AG20443 (cell line): Measurements from ENCODE around the gene DENND10.
A peak's percentile ranks its signal among the peaks of the same experiment; 100 is the strongest.
"Not testable (repeated sequence)": the region's sequence is repeated elsewhere in the genome, so short reads cannot be mapped to it uniquely, and the experiment has no call there.

Source experiments
- DNase-seq: peaks from one replicate; pipeline ENCODE4 v3.0.0; 2012; ENCODE audit warnings: low spot score, mixed read lengths

Gene DENND10

GRCh38 chr10:119100434-119101238 is 3.3 kb upstream of the DENND10 start:
- DNase-seq = no peak

DNA sequence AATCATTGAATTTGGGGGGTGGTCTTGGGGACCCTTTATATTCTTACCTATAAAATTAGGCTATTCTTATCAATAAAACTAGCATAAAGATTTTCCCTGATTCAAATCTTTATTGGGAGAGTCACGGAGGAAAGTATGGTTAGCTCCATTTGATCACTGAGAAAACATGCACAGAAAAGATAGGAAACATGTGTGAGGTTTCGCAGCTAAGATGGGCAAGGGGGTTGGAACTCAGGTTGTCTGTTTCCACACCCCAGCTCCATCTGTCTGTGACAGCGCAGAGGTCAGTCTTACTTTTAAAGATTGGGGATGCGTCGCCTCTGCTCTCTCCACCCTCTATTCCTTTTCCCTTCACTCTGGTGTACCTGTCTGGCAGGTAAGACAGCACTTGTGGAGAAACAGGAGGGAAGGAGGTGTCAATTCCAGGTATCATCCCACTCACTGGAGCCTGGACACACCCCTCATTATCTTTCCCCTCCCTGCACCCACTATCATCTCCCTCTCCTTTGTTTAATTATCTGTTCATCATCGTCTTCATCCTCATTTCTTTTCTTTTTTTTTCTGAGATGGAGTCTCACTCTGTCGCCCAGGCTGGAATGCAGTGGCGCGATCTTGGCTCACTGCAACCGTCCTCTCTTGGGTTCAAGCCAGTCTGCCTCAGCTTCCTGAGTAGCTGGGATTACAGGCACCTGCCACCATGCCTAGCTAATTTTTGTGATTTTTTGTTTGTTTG is 2.4 kb upstream of the DENND10 start:
- no peak for DNase-seq

DNA sequence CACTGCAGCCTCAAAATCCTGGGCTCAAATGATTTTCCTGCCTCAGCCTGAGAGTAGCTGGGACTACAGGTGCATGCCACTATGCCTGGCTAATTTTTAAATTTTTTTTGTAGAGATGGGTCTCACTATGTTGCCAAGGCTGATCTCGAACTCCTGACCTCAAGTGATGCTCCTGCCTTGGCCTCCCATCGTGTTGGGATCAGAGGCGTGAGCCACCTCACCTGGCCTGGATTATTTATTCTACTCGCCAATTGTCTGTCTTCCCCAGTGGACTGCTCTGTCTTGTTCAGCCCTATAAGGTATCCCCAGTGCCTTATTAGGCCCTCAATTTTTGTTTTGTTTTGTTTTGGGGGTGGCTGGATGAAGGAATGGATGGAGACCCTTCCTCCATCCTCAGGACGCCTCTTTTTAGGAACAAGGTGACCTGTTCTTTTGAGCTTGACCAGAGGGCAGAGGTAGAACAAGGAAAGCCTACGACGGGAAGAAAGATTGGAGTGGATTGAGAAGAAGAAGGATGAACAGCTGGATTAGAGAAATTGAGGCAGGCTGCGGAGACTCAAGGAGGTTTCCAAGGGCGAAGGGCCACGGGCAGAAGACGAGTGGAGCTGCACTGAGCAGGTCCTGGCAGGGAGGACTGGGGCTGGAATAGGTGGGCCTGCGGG is 541 bp upstream of the DENND10 start:
- no peak for DNase-seq

DNA sequence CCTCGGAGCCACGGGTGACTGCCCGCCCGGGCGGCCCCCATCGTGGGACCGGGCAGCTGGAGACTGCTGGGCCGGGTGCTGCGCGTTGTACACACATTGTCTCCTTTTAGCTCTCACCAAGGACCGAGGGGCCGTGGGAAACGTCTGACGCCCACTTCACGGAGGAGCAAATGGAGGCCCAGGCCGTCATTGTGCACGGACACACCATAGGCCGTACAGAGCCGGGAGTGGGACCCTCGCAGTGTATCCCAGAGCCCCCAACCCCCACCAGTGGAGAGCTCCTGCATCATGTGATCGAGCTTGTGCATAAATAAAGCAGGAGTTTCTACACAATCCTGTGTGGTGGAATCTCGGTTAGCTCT is 722 bp downstream of the DENND10 start:
- no peak for DNase-seq

DNA sequence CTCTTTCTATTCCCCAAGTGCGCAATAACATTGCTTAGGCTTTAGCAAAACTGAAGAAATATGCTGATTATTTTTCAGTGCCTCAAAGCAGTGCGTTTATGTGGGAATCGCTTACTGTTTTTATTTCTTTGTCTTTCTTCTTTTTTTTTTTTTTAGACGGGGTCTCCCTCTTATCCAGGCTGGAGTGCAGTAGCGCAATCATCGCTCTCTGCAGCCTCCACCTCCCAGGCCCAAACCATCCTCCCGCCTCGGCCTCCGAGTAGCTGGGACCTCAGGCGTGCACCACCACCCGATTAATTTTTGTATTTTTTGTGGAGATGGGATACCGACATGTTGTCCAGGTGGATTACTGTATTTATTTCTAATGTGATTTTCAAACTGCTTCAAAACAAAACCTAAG is 1.2 kb downstream of the DENND10 start:
- no peak for DNase-seq

GRCh38 chr10:119105899-119106298 is 2.0 kb downstream of the DENND10 start:
- not testable (repeated sequence) for DNase-seq

GRCh38 chr10:119107106-119107505 is 3.2 kb downstream of the DENND10 start:
- not testable (repeated sequence) for DNase-seq

- not testable (repeated sequence) for DNase-seq
These were observed 3.9 kb downstream of the DENND10 start for GRCh38 chr10:119107771-119108170.

- DNase-seq = peak; percentile 56
These were observed 8.1 kb downstream of the DENND10 start for GRCh38 chr10:119112056-119112455.

- DNase-seq = peak; percentile 90
These were observed 10.1 kb downstream of the DENND10 start for GRCh38 chr10:119113751-119114732.

GRCh38 chr10:119115926-119116325 is 12.0 kb downstream of the DENND10 start:
- no peak for DNase-seq

GRCh38 chr10:119116326-119116951 is 12.5 kb downstream of the DENND10 start:
- DNase-seq = no peak

GRCh38 chr10:119118231-119118630 is 14.3 kb downstream of the DENND10 start:
- no peak for DNase-seq

GRCh38 chr10:119119400-119119799 is 15.5 kb downstream of the DENND10 start:
- DNase-seq = no peak

DNA sequence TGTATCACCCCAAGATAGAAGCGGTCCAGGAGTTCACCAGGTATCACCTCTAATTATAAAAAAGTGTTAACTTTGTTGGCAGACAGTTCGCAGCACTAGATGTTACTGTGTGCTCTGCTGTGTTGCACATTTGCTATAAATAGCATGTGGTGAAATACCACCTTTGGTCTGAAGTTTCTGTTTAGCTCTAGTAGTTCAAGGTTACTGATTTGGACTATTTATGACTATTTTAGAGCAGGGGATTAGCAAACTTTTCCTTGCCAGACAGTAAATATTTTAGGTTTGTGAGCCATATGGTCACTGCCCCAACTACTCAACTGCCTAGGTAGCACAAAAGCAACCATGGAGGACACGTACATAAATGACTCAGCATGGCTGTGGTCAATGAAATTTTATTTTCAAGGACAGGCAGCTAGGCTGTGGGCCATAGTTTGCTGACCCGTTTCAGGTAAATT is 16.5 kb downstream of the DENND10 start:
- no peak for DNase-seq

GRCh38 chr10:119120875-119121274 is 17.0 kb downstream of the DENND10 start:
- no peak for DNase-seq

GRCh38 chr10:119125942-119126341 is 22.0 kb downstream of the DENND10 start:
- DNase-seq = no peak

DNA sequence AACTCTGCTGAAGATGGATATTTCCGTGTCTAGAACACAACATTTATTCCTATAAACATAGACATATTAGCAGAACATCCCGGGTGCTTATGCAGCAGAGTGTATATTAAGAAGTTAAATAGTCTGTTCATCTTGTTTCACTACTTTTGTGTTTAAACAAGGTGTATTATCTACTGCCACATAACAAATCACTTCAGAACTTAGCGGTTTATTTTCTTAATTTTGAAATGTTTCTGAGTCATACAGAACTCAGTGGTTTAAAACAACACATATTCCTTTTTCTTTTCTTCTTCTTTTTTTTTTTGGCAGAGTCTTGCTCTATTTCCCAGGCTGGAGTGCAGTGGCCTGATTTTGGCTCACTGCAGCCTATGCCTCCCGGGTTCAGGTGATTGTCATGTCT is 25.8 kb downstream of the DENND10 start:
- DNase-seq = no peak

- peak; percentile 36 for DNase-seq
These were observed 27.8 kb downstream of the DENND10 start for GRCh38 chr10:119131512-119132240.
